Measurements from ENCODE around the gene RPTOR.
A peak's percentile ranks its signal among the peaks of the same experiment; 100 is the strongest.
"Not testable (repeated sequence)": the region's sequence is repeated elsewhere in the genome, so short reads cannot be mapped to it uniquely, and the experiment has no call there.

The RPTOR gene, protein sequence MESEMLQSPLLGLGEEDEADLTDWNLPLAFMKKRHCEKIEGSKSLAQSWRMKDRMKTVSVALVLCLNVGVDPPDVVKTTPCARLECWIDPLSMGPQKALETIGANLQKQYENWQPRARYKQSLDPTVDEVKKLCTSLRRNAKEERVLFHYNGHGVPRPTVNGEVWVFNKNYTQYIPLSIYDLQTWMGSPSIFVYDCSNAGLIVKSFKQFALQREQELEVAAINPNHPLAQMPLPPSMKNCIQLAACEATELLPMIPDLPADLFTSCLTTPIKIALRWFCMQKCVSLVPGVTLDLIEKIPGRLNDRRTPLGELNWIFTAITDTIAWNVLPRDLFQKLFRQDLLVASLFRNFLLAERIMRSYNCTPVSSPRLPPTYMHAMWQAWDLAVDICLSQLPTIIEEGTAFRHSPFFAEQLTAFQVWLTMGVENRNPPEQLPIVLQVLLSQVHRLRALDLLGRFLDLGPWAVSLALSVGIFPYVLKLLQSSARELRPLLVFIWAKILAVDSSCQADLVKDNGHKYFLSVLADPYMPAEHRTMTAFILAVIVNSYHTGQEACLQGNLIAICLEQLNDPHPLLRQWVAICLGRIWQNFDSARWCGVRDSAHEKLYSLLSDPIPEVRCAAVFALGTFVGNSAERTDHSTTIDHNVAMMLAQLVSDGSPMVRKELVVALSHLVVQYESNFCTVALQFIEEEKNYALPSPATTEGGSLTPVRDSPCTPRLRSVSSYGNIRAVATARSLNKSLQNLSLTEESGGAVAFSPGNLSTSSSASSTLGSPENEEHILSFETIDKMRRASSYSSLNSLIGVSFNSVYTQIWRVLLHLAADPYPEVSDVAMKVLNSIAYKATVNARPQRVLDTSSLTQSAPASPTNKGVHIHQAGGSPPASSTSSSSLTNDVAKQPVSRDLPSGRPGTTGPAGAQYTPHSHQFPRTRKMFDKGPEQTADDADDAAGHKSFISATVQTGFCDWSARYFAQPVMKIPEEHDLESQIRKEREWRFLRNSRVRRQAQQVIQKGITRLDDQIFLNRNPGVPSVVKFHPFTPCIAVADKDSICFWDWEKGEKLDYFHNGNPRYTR (N-terminal part only)

DNA sequence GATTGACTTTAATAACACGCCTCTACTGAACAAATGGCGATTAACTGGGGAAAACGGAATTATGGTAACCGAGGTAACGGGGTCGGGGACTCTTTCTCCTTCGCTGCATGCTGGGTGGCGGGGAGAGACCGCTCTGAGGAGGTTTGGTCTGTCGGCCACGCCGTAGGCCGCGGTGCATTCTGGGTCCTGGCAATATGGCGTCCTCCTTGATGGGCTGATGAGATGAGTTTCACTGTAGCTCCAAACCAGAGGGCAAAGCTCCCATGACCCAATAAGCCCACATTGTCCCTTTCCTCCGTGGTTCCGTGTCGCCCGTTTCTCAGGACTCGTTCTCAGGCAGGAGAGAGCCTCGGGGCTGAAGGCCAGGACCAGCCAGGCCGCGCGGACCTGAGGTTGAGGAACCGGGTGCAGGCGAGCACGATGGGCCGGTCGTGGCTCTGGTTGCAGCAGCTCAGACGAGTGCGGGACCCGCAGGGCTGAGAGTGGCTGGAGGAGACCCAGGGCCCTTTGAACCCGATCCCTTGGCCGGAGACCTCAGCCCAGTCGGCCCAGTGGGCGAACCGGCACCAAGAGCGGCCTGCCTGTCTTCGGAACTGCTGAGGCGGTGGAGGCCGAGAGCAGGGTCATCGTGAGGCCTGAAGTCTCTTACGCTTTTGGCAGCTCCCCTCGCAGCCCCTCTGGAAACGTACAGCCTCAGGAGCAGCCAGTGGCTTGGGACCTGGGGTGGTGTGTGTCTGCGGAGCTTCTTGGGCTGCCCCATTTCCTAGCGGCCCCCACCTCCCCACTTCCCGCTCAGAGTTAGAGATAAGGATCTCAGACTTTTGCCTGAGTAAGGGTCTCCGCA lies at the start of gene RPTOR:
Gene RPTOR, plus strand, starts transcription at position 184 of the 844 bp plus-strand sequence. CDS start 792 bp downstream, outside the sequence.
- DNase-seq = peak; percentile 84

DNA sequence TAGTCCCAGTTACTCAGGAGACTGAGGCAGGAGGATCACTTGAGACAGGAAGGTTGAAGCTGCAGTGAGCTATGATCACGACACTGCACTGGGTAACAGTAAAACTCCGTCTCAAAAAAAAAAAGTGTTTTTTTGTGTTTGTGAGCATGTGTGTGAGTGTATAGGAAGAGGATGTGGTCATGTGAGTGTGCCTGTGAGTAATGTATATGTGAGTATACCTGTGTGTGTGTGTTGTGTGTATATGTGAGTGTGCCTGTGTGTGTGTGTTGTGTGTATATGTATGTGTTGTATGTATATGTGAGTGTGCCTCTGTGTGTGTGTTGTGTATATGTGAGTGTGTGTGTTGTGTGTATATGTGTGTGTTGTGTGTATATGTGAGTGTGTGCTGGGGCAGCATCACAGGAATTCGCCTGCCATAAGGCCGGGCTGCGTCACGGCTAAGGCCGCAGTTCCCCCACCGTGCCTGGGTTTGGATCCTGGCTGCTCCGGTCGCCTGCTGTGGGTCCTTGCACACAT lies 46.9 kb upstream of the RPTOR start:
- DNase-seq = no peak

GRCh38 chr17:80498242-80498919 lies 46.3 kb upstream of the RPTOR start:
- no peak for DNase-seq

DNA sequence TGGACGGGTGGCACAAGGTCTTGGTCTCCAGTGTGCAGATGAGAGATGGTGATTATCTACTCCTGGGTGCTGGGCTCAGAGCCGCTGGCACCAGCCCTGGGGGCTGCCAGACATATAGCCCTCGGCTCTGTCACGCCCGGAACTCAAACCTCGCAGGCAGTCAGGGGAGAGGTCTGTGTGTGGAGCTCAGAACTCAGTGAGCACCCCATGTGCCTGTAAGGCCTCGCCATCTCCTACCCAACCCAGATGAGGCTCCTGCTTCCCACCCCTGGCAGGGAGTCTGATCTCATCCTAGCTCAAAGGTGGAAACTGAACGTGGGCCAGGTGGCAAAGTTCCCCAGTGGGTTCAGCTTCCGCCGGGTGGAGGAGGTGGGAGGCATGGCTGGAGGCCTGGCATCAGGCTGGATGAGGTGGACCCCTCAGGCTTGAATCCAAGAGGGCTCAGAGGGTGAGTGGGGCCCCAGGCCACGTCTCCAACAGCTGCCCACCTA lies 45.7 kb upstream of the RPTOR start:
- no peak for DNase-seq

- no peak for DNase-seq
Measured at GRCh38 chr17:80499560-80499959, 45.1 kb upstream of the RPTOR start.

- no peak for DNase-seq
Measured at GRCh38 chr17:80499961-80500665, 44.5 kb upstream of the RPTOR start.

DNA sequence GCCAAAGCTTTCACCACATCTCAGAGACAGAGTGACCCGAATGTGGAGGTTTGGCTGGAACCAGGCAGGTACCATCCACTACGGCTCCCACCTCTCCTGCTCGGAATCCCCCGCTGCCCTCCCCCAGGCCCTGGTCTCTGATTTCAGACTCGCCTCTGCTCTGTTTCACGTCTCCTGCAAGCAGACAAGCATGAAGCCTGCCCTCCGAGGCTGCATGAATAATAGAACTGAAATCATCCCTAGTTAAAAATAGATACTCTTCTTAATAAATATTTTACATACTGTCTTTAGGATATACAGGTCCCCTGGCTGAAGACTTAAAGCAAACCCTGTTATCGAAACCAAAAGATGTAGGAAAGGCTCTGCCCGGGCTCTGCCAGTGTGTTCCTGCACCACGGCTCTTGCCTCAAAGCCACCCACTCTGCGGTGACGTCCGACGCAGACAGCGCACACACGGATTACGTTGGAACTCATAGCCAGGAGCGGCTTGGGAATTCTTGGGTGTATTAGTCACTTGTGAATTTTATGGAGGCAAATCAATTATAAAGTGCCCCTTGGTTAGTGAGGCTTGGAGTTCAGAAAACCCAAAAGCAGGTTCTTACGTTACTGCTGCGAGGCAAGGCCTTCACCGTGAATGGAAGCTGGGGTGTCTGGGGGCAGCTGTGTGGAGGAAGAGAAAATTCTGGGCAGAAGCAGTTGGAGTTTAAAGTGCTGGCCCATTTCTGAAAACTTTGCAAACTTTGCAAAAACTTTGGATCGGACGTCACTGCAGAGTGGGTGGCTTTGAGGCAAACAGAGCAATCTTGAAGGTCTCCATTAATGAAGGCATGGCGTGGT lies 42.7 kb upstream of the RPTOR start:
- no peak for DNase-seq

DNA sequence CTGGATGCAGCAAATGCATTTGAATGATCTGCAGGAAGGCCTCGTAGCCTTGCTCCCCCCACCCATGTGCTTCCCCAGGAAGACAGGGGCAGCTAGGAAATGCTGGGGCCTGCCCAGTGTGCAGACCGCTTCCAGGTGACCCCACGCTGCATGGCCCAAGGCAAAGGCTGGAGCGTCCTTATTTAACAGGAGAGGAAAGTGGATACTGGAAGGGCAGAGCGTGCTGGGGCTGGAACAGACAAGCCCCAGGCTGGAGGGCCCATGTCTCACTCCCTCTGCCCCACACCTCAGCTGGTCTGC lies 42.1 kb upstream of the RPTOR start:
- no peak for DNase-seq

DNA sequence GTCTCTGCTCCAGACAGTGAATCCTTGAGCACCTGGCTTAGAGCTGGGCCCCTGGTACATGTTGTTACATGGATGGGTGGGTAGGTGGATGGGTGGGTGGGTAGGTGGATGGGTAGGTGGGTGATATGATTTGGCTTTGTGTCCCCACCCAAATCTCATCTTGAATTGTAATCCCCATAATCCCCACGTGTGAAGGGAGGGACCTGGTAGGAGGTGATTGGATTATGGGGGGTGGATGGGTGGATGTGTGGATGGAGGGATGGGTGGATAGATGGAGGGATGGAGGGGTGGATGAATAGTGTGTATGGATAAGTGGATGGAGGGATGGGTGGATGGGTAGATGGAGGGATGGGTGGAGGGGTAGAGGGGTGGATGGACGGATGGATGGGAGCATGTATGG lies 41.6 kb upstream of the RPTOR start:
- DNase-seq = no peak

DNA sequence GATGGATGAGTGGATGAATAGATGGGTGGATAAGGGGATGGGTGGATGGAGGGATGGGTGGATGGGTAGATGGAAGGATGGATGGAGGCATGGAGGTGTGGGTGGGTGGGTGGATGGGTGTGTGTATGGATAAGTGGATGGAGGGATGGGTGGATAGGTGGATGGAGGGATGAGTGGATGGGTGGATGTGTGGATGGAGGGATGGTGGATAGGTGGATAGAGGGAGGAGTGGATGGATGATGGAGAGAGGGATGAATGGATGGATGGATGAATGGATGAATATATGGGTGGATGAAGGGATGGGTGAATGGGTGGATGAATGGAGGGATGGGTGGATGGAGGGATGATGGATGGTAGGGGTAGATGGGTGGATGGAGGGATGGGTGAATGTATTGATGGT lies 40.7 kb upstream of the RPTOR start:
- DNase-seq = no peak

DNA sequence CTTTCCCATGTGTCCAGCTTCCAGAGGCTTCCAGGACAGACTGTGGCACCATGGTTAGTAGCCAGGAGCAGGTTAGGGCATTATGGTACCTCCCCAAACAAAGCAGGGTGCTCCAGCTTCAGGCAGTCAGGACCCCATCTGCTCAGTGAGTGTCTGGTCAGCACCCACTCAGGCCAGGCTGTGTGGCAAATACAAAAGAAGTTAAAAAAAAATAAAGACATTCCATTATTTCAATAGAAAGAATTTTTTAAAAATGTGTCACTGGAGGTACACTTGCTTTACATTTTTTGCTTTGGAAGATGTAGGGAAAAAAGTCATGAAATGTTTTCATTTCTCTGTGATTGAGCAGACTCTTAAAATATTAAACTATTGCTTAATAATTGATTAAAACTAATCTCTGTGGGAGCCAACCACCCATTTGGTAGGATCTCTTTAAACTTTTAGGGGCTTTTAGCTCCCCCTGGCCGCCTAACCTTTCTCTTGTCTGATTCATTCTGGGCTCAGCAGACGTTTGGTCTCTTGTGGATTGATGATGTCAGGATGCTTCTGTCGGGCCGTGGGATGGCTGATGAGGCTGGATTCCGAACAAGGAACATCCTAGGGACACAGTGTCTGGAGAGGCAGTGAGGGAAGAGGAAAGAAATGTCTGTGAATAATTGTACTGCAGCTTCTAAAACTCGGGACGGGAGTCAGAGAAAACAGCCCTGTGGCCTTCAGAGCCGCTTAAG lies 39.8 kb upstream of the RPTOR start:
- no peak for DNase-seq

GRCh38 chr17:80507177-80507576 lies 37.5 kb upstream of the RPTOR start:
- DNase-seq = not testable (repeated sequence)

- DNase-seq = no peak
Measured at GRCh38 chr17:80507965-80508364, 36.7 kb upstream of the RPTOR start.

DNA sequence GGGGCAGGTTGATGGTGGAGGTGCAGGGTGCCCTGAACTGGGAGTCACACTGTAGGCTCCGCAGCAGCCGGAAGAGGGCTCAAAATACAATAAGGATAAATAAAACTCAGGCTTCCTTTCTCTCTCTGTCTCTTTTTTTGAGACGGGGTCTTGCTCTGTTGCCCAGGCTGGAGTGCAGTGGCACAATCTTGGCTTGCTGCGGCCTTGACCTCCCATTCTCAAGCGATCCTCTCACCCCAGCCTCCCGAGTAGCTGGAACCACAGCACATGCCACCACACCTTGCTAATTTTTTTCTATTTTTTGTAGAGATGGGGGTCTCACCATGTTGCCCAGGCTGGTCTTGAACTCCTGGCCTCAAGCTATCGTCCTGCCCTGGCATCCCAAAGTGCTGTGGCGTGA lies 35.3 kb upstream of the RPTOR start:
- DNase-seq = no peak

GRCh38 chr17:80510132-80510531 lies 34.5 kb upstream of the RPTOR start:
- no peak for DNase-seq

- no peak for DNase-seq
Measured at GRCh38 chr17:80510772-80511171, 33.9 kb upstream of the RPTOR start.

DNA sequence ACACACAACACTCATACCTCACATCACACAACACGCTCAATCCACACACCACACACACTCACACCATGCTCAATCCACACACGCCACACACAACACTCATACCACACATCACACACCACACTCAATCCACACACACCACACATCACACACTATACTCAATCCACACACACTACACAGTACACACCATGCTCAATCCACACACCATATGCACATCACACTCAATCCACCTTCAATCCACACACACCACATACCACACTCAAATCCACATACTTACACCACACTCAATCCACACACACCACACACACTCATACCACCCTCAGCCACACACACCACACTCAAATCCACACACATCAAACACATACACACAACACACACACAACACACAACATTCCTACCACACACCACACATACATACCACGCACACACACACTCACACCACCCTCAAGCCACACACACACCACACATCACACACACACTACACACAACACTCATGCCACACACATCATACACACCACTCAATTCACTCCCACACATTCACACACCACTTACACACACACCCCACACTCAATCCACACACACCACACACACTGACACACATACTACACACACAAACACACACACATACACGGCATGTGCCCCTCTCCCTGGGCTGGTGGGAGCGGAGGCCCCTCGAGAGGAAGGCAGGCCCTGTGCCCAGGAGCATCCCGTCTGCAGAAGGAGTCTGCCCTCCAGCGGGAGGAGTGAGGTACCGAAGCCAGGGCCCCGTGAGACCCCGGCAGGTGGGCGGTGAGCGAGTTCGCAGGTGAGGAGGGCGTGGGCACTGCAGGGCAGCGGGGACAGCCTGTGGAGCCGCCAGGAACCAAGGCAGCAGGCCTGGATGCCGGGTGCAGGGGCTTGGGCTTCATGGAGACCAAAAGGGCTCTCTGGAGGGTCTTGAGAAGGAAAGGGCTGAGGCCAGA lies 33.1 kb upstream of the RPTOR start:
- no peak for DNase-seq

GRCh38 chr17:80512233-80512632 lies 32.4 kb upstream of the RPTOR start:
- DNase-seq = no peak
